Measurements from ENCODE around the gene CLIC1.

CLIC1 gene

DNA sequence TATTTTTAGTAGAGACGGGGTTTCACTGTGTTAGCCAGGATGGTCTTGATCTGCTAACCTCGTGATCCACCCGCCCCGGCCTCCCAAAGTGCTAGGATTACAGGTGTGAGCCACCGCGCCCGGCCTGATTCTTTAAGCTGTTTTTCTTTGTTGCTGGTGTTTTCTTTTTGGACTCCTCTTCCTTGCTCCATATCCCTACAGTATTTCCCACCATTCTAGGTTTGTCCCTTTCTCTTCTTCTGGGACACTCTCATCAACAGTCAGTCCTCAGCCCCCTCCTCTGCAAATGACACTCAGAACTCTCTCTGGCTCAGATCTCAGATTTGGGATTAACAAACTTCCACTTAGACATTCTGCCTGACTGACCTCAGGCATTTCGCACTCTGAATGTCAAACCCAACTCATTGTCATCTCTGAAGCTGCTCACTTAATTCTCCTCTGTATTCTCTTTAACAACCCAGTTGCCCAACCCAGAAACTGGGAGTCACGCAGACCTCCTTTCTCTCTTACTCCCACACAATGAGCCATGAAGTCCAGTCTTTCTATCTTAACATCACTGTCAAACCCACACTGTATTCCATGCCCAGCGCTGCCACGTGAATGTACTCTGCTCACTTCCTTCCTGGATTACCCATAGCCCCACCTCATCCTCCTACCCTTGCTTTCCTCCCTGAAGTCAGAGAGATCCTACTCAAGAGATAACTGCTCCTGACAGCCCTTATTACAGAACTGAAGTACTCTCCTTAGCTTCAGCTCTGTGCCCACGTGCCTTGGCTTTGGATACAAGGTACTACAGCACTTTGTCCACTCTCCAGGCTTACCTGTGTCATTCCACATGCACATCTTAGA, 10.6 kb downstream of the CLIC1 start:
- no peak for DNase-seq
- Mint-ChIP-seq H3K4me3 (no peak overlapping the region), H3K4me1 (ENCODE audit: low read depth) (peaks cover 52% of the 10 kb centered on the region), H3K36me3 (ENCODE audit: low read depth) (peaks cover 24% of the 10 kb centered on the region), H3K9me3 (no peaks in the 10 kb centered on the region), H3K27me3 (no peaks in the 10 kb centered on the region), H3K27ac (peak overlapping the region; percentile 31)

DNA sequence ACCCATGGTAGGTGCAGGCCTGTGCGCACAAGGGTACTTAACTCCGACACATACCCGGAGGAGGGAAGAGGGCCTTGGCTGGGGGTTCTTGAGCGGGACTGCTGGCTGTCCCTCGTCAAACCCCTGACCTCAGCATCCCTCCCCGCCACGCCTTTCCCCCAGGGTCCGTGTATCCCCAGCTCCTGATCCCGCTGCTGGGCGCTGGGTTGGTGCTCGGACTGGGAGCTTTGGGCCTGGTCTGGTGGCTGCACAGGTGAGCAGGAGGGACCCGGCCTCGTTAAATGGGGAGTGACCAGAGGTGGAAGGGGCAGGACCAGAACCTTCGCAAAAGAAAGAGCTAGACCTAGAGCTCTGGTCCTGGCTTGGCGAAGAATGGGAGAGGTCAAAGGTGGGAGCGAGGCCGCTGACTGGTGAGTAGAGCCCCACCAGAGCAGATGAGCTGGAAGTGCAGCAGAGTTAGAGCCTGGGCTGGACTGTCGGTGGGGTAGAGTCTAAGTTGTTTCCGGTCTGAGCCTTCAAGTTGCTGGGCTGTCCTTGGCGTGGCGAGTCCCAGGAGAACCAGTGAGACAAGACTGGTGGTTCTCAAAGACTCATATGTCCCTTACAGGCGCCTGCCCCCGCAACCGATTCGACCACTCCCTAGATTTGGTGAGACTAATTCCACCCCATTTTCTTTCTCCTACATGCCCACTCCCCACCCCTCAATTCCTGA, 12.2 kb downstream of the CLIC1 start:
- no peak overlapping the region for H3K4me3 Mint-ChIP-seq
- peaks cover 11% of the 10 kb centered on the region for H3K36me3 Mint-ChIP-seq (ENCODE audit: low read depth)
- H3K27ac Mint-ChIP-seq: no peak overlapping the region
- H3K9me3 Mint-ChIP-seq: no peaks in the 10 kb centered on the region
- no peak for DNase-seq
- H3K4me1 Mint-ChIP-seq (ENCODE audit: low read depth): peaks cover 39% of the 10 kb centered on the region
- H3K27me3 Mint-ChIP-seq: no peaks in the 10 kb centered on the region

DNA sequence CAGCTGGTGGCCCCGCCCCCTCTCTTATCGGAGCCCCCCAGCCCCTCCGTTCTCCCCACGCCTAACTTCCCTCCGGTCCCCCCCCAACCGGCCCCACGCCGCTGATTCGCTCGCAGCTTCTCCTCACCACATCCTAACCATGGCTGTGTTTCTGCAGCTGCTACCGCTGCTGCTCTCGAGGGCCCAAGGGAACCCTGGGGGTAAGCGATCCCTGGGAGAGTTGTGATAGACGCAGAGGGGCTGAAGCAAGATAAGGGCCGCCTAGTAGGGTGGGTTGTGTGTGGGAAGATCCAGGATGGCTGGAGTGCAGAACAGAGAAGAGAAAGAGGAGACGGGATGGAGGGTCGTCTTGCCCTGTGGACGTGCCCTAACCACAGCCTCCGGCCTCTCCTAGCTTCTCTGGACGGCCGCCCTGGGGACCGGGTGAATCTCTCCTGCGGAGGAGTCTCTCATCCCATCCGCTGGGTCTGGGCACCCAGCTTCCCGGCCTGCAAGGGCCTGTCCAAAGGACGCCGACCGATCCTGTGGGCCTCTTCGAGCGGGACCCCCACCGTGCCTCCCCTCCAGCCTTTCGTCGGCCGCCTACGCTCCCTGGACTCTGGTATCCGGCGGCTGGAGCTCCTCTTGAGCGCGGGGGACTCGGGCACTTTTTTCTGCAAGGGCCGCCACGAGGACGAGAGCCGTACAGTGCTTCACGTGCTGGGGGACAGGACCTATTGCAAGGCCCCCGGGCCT, 12.9 kb downstream of the CLIC1 start, which contains the start of gene MPIG6B:
MPIG6B (plus strand) TSS at position 129 of the 735 bp plus-strand sequence; CDS start at position 140, 11 bp downstream.
- Mint-ChIP-seq H3K27me3 (no peaks in the 10 kb centered on the region), H3K9me3 (no peaks in the 10 kb centered on the region), H3K4me3 (peak within 1 kb of the TSS; percentile 30), H3K4me1 (ENCODE audit: low read depth) (peaks cover 31% of the 10 kb centered on the region), H3K27ac (no peak within 1 kb of the TSS), H3K36me3 (ENCODE audit: low read depth) (peaks cover 6% of the 10 kb centered on the region)
- no peak for DNase-seq

DNA sequence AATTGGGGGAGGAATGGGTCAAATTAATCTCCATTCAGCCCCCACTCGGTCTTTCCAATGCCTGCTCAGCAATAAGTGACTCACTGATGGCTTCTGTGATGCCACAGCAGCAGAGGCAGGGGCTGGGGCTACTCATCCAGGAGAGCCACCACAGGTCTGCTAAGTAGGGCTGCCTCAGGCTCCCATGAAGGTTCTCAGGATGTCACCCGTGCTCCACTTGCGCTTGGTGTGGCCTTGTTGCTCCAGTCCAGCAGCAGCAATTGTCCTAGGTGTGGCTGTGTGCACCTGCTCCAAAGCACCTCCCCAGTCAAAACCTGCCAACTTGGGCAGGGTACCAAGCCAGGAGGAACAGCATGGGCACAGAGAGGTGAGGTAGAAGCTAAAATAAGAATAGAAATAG, 14.2 kb downstream of the CLIC1 start:
- H3K36me3 Mint-ChIP-seq (ENCODE audit: low read depth): no peaks in the 10 kb centered on the region
- no peaks in the 10 kb centered on the region for H3K9me3 Mint-ChIP-seq
- no peak for DNase-seq
- H3K27me3 Mint-ChIP-seq: no peaks in the 10 kb centered on the region
- peaks cover 21% of the 10 kb centered on the region for H3K4me1 Mint-ChIP-seq (ENCODE audit: low read depth)
- H3K27ac Mint-ChIP-seq: no peak overlapping the region
- H3K4me3 Mint-ChIP-seq: no peak overlapping the region

DNA sequence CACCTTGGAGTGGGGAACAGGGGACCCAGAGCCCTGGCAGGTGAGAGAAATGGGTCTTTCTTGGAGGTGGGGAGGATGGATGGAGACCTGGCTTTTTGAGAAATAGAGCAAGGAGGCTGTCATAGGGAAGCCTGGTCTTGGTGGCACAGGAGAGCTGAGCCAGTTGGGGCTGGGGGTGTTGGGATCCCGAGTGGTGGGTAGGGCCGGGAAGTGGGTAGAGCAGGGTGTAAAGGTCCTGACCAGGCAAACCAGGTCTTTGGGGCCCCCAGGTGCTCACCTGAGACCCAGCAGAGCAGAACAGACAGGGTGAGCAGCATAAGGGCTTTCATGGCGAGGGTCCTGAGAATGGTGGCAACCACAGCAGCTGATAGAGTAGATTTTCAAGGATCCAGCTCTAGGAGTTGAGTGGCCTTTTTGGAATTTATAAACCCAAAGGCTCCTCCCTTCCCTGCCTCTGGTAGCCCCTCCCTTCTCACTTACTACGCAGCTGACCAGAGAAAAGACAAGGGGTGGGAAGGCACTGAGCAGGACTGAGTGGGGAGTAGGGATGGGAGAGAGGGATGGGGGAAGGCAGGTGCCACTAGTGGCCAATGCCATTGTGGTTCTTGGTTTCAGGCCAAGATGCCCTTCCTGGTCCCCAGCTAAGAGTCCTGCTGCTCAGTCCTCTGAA, 14.8 kb downstream of the CLIC1 start, which contains the start of gene LY6G6C:
LY6G6C (minus strand) TSS at position 396 of the 670 bp plus-strand sequence; CDS start at position 329, 67 bp downstream.
- H3K4me1 Mint-ChIP-seq (ENCODE audit: low read depth): peaks cover 14% of the 10 kb centered on the region
- no peaks in the 10 kb centered on the region for H3K36me3 Mint-ChIP-seq (ENCODE audit: low read depth)
- DNase-seq: no peak
- no peak within 1 kb of the TSS for H3K27ac Mint-ChIP-seq
- H3K9me3 Mint-ChIP-seq: no peaks in the 10 kb centered on the region
- no peaks in the 10 kb centered on the region for H3K27me3 Mint-ChIP-seq
- H3K4me3 Mint-ChIP-seq: no peak within 1 kb of the TSS

DNA sequence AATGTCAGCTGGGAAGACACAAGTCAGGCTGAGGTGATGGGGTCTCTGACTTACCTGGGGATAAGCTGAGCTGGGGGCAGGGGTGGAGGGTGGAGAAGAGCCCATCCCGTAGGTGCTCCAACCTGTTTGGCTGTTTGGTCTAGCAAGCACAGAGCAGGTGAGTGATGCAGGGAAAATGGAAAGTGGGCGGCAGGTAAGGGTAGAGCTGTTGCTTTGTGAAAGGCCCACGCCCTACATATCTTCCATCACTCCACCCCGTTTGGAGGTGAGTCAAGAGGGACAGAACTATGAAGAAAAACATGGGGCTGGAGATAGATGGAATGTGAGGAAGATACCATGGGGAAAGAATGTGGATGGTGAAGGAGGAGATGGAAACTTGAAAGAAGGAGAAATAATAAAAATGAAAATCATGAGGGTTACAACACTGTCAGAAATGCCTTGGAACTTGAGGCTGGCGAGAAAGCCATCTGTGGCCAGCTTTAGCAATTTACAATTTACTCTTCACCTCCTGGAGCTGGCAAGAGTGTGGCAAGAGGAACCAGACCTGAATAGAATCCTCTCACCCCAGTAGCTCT, 16.0 kb downstream of the CLIC1 start:
- no peak for DNase-seq
- no peak overlapping the region for H3K27ac Mint-ChIP-seq
- no peak overlapping the region for H3K4me3 Mint-ChIP-seq
- peaks cover 4% of the 10 kb centered on the region for H3K4me1 Mint-ChIP-seq (ENCODE audit: low read depth)
- H3K27me3 Mint-ChIP-seq: no peaks in the 10 kb centered on the region
- no peaks in the 10 kb centered on the region for H3K36me3 Mint-ChIP-seq (ENCODE audit: low read depth)
- no peaks in the 10 kb centered on the region for H3K9me3 Mint-ChIP-seq

DNA sequence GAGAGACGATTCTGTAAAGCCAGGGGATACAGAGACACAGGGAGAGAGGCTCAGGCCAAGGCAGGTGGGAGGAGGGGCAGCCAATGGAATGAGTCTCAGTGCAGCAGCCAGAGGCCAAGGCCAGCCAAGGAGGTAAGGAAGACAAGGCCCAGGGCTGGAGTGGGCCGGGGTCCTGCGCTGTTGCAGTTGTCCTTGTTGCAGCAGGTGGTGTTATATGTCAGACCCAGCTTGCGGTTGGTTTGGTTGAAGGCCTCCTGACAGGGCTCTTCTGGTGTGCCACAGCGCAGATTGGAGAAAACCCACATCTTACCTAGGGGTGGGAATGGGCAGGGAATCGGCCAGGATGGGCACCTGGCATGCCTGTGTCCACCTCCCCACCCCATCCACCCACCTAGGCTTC, 17.3 kb downstream of the CLIC1 start:
- Mint-ChIP-seq H3K4me3 (no peak overlapping the region), H3K4me1 (ENCODE audit: low read depth) (peaks cover 5% of the 10 kb centered on the region), H3K27me3 (no peaks in the 10 kb centered on the region), H3K36me3 (ENCODE audit: low read depth) (no peaks in the 10 kb centered on the region), H3K27ac (no peak overlapping the region), H3K9me3 (no peaks in the 10 kb centered on the region)
- no peak for DNase-seq

DNA sequence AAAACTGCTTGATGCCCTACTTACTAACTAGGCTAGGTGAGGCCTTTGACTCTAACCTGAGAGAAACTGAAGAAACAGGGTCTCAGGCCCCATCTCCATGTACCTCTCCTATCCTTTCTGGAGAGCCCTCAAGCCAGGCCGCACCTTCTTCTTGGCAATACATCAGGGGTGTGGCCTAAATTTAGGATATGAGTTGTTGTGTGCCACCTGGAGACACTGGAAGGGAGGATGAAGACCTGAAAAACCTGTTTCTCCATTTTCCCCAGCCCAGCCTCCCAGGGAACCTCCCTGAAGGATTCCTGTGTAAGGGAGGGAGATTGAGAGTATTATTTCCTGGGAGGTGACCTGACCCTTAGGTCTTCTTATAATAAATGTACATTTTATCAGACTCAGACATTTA, 18.1 kb downstream of the CLIC1 start:
- Mint-ChIP-seq H3K9me3 (no peaks in the 10 kb centered on the region), H3K4me3 (no peak overlapping the region), H3K27ac (no peak overlapping the region), H3K4me1 (ENCODE audit: low read depth) (peaks cover 5% of the 10 kb centered on the region), H3K36me3 (ENCODE audit: low read depth) (no peaks in the 10 kb centered on the region), H3K27me3 (no peaks in the 10 kb centered on the region)
- DNase-seq: no peak

DNA sequence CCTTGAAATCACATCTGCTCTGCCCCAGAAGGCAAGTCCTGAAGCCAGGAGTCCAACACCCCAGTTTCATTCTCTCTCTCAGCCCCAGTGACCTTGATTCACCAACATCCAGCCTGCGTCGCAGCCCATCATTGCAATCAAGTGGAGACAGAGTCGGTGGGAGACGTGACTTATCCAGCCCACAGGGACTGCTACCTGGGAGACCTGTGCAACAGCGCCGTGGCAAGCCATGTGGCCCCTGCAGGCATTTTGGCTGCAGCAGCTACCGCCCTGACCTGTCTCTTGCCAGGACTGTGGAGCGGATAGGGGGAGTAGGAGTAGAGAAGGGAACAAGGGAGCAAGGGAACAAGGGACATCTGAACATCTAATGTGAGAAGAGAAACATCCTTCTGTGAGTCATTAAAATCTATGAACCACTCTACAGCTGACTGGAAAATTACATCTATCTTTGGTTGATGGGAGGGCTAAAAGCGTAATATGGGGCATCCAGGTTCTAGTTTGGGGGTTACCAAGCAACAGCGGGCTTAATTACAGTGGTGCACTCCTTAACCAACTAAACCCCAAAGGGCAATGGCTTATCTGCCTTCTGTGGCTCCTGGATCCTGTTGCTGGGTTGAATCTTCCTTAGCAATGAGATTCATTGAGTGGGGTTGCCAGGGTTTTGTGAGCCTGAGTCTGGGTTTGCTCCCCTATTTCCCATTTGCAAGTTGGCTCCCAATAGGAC, 18.7 kb downstream of the CLIC1 start:
- Mint-ChIP-seq H3K27me3 (no peaks in the 10 kb centered on the region), H3K9me3 (no peaks in the 10 kb centered on the region), H3K27ac (no peak overlapping the region), H3K4me1 (ENCODE audit: low read depth) (peaks cover 4% of the 10 kb centered on the region), H3K36me3 (ENCODE audit: low read depth) (no peaks in the 10 kb centered on the region), H3K4me3 (no peak overlapping the region)
- no peak for DNase-seq

DNA sequence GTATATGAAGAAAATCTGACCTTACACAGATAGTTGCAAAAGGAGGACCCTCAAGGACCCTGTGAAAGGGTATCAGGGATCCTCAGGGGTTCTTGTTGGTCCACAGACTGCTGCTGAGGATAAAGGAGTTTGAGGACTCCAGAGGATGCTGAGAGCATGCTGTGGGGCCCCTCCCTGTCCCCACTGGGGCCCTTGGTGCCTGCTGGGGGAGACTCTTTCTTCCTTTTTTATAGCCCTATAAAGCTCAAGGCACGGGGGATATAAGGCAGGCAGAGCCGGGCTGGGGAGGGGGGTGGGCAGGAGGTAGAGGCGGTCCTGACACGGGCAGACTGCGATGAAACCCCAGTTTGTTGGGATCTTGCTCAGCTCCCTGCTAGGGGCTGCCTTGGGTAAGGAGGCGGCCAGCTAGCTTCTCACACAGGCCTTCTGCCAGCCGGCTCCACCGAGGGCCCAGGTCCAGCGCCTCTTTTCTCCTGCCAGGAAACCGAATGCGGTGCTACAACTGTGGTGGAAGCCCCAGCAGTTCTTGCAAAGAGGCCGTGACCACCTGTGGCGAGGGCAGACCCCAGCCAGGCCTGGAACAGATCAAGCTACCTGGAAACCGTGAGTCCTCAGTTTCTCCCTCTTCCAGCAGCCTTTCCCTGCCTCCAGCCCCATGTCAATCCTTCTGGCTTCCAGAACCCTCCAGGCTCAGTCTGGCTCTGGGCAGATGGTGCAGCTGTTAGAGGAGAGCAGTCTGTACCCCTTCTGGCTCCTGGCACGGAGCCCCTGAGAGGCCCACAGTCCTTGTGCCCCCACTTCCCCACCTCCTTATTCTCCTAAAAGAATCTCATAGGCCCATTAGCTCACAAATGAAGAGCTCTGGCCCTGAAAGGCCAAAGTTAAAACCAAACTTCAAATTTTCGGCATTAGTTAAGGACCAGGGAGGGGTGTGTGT, 21.0 kb downstream of the CLIC1 start, which contains the start of gene LY6G6D:
LY6G6D (plus strand) TSS at position 327 of the 937 bp plus-strand sequence; CDS start at position 335, 8 bp downstream.
- no peaks in the 10 kb centered on the region for H3K36me3 Mint-ChIP-seq (ENCODE audit: low read depth)
- no peak for DNase-seq
- no peak within 1 kb of the TSS for H3K4me3 Mint-ChIP-seq
- no peaks in the 10 kb centered on the region for H3K27me3 Mint-ChIP-seq
- H3K4me1 Mint-ChIP-seq (ENCODE audit: low read depth): peaks cover 11% of the 10 kb centered on the region
- H3K9me3 Mint-ChIP-seq: no peaks in the 10 kb centered on the region
- H3K27ac Mint-ChIP-seq: no peak within 1 kb of the TSS

DNA sequence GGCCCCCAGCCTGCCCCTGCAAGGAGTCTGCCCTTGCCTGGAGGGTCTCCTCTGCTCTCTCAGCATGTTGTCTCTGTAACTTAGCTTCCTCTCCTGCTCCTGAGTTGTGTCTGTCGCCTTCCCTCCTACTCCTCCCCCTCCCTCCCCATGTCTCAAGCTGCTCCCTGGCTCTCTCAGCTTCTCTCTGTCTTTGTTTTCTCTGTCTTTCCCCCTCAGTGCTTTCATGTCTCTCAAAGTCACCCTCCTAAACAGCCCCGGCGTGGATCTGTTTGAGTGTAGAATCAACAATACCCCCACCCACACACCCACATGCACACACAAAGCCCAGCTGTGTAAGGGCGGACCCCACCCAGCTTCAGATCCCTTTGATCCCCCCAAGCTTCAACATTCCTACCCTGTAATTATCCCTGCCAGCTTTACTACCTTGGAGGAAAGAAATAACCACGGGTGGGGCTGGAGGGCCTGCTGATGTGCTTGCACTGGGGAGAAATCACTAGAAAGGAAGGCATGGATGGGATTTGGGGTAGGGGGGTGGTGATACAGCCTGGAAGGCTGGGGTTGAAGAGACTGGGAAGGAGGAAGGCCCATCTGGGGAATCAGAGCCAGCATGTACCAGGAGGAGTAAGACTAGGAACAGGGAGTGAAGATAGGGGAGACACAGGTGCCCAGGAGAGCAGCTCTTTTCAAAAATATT, 22.2 kb downstream of the CLIC1 start:
- Mint-ChIP-seq H3K4me3 (no peak overlapping the region), H3K27me3 (no peaks in the 10 kb centered on the region), H3K9me3 (no peaks in the 10 kb centered on the region), H3K36me3 (ENCODE audit: low read depth) (no peaks in the 10 kb centered on the region), H3K27ac (no peak overlapping the region), H3K4me1 (ENCODE audit: low read depth) (peaks cover 11% of the 10 kb centered on the region)
- no peak for DNase-seq

DNA sequence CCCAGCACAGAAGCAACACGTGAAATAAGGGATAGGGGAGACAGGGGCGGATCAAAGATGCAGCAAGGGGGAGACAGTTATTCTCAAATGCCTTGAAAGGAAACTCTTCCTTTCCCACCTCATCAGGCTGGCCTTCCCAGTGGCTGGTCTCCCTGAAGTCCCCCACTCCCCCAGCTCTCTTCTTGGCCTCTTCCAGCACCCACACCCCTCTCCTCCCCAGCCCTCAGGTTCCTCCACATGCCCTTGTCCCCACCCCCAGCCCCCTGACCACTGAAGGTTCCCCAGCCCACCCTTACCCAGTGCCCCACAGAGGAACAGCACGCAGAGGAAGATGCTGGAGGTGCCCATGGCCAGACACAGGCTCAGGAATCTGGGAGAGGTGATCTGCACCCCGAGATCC, 22.9 kb downstream of the CLIC1 start:
- no peaks in the 10 kb centered on the region for H3K36me3 Mint-ChIP-seq (ENCODE audit: low read depth)
- H3K9me3 Mint-ChIP-seq: no peaks in the 10 kb centered on the region
- no peak overlapping the region for H3K4me3 Mint-ChIP-seq
- no peaks in the 10 kb centered on the region for H3K27me3 Mint-ChIP-seq
- H3K4me1 Mint-ChIP-seq (ENCODE audit: low read depth): peaks cover 11% of the 10 kb centered on the region
- H3K27ac Mint-ChIP-seq: no peak overlapping the region
- no peak for DNase-seq

All from activated T-cell treated with anti-CD3 and anti-CD28 coated beads, Interleukin-2, amount 50 U/mL, for 24 hours (primary cell).